ENCODE measurements around the gene TOLLIP.
"Not testable (repeated sequence)": the region's sequence is repeated elsewhere in the genome, so short reads cannot be mapped to it uniquely, and the experiment has no call there.

Gene TOLLIP

DNA sequence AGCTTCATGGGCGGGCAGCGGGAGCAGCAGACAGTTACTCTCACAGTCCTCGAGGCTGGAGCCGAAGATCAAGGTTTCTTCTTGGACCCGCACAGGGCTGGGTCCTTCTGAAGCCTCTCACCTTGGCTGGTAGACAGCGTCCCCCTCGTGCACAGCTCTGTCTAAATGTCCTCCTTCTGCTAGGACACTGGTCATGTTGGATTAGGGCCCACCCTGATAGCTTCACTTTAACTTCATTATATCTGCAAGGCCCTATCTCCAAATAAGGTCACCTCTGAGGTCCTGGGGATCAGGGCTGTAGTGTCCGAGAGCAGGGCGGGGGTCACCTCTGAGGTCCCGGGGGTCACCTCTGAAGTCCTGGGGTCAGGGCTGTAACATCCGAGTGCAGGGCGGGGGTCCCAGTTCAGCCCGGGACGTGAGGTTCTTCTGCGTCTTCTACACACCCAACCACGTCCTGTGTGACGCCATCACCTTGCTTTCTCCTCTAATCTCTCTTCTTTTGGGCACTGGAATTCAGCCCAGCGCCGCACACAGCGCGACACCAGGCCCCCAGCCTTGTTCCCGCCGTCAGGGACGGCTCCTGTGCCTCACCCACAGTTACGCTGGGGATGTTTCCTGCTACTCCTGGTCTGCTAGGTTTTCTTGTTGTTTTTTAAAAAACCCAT, 34.1 kb upstream of the TOLLIP start:
- DNase-seq = no peak

DNA sequence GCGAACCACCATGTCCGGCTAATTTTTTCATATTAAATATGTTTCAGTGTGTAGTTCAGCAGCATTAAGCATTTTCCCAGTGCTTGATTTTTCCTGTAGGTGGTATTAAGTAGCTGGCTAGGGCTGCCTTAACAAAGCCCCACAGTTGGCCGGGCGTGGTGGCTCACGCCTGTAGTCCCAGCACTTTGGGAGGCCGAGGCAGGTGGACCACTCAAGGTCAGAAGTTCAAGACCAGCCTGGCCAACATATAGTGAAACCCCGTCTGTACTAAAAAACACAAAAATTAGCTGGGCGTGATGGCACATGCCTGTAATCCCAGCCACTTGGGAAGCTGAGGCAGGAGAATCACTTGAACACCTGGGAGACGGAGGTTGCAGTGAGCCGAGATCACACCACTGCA, 33.5 kb upstream of the TOLLIP start:
- DNase-seq = no peak

DNA sequence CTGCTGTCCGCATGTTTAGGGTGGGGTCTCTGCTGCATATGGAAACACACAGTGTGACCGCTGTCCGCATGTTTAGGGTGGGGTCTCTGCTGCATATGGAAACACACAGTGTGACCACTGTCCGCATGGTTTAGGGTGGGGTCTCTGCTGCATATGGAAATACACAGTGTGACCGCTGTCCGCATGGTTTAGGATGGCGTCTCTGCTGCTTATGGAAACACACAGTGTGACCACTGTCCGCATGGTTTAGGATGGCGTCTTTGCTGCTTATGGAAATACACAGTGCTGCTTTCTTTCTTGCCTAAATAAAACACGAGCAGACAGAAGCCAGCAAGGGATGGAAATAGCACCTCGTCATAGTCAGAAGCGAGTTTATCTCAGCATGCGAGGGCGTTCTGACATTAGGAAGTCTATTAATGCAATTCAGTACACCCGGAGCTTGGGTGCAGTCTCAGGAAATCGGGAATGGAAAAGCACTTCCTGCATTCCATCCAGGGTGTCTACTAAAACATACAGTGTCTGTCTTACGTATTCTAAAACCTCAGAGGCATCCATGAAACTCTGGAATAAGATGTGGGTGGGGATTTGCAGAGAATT, 32.6 kb upstream of the TOLLIP start:
- DNase-seq = no peak

DNA sequence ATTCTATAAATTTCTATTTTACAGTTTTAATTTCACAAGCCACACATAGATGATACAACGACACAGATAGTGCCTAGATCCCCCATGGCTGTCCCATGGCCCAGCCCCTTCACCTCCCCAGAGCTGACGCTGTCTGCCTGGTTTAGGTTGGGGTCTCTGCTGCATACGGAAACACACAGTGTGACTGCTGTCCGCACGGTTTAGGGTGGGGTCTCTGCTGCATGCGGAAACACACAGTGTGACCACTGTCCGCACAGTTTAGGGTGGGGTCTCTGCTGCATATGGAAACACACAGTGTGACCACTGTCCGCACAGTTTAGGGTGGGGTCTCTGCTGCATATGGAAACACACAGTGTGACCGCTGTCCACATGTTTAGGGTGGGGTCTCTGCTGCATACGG, 31.8 kb upstream of the TOLLIP start:
- not testable (repeated sequence) for DNase-seq

DNA sequence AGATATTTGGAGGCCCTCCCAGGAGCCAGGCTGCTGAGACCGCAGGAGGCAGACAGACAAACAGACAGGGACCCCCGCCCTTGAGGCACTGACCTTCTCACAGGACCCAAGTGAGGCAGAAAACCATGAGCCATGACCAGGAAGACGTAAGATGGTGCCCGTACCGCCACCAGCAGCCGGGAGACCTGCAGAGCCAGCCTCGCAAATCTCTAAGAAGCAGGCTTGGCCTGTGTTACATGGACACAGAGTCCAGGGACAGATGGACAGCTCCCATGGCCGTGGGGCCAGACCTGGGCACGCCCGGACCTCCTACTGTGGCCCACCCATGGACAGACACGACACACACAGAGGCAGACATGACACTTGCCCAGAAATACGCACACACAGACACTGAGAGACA, 30.7 kb upstream of the TOLLIP start:
- no peak for DNase-seq

DNA sequence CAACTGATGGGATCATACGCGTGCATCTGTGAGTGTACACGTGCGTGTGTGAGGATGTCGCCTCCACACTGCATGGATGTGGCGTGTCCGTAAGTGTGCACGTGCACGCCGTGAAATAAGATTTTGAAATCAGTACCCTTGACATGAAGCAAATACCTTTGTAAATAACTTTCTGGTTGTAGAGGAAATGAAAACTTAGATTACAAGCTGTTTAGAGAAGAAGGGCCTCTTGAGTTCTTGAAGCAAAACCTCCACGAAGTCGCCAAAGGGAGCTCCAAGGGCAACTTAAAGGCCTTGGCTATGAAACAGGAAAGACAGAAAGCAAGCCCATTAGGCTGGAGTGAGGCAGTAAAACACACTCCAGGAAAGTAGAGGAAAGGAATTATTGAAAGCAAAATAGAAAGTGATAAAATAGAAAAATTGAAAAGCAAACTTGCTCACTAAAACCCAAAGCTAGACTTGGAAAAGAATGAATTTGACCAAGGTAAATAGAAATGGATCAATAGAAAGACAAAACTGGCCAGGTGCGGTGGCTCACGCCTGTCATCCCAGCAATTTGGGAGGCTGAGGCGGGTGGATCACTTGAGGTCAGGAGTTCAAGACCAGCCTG, 29.7 kb upstream of the TOLLIP start:
- DNase-seq = no peak

DNA sequence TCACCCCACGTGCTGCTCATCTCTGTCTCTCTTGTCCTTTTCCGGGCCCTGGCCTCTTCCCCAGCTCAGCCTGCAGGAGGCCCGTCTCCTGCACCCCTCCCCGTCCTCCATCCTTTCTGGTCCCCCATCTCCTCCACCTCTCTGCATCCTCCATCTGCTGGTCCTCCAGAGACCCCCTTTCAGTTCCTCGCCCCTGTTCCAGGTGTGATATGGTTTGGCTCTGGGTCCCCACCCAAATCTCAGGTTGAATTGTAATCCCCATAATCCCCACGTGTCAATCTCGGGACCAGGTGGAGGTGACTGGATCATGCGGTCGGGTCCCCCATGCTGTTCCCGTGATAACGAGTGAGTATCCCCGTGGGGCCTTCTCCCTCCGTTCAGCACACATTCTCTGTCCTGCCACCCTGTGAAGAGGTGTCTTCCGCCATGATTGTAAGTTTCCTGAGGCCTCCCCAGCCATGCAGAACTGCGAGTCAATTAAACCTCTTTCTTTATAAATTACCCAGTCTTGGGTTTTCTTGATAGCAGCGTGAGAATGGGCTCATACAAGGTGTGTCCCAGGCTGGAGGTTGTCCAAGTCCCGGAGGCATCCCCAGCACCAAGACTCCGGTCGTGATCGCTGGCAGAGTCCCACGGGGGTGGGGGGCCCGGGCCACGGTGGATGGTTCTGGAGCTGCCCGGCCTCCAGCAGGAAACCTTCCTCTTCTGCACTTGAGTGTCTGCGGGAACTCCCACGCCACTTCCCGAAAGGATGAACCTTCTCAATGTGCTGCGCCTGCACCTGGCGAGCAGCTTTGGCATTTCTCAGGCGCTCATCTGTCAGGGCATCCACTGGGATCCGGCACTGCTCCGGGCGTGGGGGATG, 29.0 kb upstream of the TOLLIP start:
- no peak for DNase-seq

DNA sequence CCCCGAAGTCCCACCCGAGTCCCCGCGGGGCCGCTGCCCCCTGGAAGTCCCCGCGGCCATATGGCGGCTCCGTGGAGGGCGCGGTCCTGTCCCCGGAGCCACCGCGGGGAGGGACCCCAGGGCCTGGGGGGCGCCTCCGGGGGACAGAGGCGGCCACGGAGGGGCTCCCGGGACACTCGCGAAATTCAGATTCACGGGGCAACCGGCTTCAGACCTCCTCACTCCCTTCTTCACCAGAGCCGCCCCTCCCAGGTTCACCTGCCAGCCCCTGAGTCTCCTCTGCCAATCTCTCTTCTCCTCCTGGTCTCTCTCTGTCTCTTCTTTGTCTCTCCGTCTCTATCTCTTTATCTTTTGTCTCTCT, 28.2 kb upstream of the TOLLIP start:
- no peak for DNase-seq

DNA sequence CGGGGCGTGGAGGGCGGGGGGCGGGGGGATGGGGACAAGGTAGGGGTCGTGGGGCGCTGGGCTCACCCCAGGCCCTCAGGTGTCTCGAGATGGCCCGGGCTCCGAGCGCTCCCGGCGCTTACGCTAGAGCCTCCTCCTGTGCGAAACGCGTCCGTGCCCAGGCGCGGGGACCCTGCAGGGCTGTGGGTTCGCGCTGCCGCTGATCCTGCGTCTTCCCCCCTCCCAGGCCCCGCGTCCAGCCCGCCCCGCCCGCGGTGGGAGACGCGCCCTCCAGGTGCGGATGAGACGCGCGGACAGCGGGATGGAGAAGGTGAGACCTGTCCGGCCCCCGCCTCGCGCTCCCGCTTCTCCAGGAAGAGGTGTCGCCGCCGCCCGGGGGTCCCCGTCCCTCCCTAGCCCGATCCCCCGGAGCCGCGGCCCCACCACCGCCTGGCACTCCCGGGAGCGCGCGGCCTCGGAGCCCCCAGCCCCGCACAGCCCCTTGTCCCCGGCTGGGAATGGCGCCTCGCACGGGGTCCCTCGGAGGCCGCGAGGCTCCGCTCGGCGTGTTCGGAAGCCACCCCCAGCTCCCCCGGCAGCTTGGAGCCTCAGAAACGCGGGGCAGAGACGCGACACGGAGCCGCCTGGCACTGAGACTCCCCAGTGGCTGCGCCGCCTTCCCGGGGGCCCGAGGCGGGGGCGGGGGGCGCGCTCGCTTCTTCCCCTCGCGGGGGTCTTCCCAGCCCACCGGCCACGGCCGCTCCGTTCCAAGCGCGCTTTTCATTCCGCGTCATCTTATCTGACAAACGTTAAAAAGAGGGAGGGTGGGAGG, 27.6 kb upstream of the TOLLIP start:
- DNase-seq = no peak

DNA sequence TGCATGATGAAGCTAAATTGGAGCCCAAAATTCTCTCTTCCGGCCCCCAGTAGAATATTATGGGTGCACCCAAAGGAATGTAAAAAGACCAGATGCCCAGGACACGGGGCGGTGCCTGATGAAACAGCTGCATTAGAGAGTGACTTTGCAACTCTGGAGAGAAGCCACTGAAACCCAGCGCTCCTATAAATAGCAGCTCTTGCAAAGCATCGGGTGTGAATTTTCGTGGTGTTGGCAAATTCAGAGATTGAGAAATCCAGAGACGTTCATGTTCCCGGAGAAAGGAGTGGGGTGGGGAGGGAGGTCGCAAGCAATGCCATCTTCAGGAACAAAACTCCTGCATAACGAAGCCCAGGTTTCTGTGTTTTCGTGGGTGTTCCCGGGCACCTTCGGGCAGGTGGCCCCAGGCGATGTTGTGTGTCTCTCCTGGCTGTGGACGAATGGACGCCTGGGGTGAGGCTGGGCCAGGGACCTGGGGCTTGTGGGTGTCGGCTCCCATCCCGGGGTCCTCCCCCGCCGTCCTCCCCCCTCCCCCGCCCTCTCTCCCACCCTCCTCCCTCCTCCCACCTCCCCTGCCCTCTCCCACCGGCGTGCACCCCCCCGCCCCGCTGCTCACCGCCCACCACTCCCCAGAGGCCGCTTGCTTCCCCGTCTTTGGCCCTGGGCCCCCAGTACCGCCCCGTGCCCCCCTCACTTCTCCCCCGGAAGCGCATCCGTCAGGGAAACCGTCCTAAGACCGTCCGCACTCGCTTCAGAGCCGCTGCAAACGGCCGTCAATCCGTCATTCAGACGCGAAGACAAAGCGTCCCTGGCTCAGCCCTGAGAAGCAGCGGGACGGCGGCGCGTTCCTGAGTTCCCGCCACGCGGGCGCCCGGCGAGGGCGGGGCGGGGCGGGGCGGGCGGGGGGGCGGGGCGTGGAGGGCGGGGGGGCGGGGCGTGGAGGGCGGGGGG, 26.7 kb upstream of the TOLLIP start:
- DNase-seq = no peak

DNA sequence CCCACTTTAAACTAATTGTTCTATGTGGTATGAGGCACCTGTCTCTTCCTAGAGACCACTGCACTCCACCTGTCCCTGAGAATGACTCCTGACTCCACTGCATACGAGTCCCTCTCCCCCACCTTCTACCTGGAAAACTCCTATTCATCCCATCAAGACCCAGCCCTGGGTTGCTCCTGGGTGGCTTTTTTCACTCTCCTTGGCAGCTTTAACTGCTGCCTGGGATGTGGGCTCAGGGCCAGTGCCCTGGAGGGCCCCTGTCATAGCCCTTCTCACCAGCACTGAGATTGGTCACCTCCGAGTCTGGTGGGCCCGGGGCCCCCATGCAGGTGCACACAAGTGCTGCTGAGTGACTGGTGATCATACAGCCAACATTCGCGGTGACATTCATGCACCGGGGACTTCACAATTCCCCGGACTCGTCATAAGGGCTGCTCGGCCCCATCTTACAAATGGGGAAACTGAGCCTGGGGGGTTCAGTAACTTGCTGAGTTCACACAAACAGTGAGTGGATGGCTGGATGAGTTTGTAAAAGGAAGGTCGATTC, 25.9 kb upstream of the TOLLIP start:
- DNase-seq = no peak

DNA sequence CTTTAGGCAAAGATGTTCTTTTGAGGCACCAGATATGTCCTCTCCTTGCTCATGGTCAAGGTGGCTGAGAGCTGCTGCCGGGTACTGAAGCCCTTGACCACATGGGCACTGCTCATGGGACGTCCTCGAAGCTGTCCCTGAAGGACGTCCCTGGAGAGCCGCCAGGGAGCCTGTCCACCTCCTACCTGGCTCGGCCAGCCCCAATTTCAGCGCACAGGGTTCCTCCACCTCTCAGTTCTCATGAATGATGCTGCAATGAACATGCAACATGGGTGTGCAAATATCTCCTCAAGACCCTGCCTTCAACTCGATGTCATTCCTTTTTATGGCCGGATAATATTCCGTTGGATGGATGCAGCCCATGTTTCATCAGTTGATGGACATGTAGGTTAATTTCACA, 24.4 kb upstream of the TOLLIP start:
- DNase-seq = no peak

DNA sequence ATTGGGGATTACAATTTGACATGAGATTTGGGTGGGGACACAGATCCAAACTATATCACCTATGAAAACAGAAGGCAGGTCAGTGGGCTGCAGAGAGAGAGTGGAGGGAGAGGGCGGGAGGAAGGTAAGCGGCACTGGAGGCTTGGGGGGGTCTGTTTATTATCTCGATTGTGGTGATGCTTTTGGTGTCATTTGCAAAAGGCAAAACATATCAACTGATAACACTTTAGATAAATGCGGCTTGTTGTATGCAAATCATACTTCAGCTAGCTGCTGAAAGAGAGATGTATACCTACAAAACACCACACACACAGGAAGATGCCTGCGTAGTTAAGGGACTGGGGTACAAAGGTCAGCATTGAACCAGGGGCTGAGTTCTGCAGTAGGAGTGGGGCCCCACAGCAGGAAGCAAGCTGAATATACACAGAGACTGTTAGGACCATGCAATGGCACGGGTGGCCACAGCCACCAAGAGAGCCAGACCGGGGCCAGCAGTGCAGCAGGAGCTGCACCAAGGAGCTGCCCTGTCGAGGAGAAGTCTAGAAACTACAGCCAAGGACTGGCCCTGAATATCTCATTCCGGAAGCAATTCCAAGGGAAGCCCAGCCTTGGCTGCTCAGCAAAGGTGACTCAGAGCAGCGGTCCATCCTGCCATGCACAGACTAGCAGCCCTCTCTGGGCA, 23.8 kb upstream of the TOLLIP start:
- no peak for DNase-seq

DNA sequence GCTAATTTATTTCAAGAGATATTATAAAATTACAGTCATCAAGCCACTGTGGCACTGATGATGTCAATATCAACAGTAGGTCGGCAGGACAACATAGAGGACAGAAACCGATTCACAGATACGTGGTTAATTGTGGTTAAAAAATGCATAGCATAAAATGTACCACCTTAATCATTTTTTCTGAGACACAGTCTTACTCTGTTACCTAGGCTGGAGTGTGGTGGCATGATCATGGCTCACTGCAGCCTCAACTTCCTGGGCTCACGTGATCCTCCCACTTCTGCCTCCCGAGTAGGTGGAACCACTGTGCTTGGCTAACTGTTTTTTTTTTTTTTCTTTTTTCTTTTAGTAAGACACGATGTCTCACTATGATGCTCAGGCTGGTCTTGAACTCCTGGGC, 21.0 kb upstream of the TOLLIP start:
- DNase-seq = no peak

DNA sequence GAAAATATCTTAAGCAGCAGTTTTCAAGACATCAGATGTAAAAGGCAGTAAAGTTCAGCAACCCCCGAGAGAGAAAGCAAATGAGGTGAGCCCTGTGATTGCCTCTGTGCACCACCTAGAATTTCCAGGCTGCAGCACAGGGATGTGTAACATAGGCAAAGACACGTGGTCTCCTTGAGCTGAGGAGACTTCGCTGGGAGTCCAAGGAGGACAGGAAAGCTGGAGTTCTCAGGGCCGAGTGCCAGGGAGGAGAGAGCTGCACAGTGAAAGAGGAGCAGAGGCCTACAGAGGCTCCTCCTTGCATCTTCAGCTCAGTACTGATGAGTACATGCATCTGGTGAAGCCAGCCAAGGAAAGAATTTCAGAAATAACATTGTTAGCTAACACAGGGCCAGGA, 17.6 kb upstream of the TOLLIP start:
- no peak for DNase-seq

DNA sequence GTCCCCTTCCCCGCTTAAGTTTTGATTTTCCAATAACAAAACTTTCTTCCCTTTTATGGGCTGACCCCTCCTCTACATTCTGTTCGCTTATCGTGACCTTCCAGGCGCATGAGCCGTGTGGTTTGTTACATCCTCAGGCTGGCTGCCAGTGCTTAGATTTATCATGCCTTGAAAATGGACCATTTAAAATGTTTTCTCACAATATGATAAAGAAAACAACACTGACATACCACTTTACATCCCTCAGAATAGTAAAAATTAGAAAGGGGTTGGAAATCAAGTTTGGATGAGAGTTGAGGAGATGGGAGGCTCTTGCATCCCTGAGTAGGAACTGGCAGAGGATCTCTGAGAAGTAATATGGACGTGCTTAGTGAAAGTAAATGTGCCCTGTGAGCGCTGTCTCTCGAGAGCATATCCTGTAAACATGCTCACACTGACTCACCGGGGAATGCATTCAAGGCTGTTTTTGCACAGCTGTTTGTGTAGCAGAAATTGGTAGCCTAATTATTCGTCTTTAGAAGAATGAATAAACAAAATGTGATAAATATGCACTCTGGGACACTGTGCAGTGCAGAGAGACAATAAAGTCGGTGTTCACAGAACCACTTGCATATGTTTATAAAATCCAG, 17.1 kb upstream of the TOLLIP start:
- no peak for DNase-seq

DNA sequence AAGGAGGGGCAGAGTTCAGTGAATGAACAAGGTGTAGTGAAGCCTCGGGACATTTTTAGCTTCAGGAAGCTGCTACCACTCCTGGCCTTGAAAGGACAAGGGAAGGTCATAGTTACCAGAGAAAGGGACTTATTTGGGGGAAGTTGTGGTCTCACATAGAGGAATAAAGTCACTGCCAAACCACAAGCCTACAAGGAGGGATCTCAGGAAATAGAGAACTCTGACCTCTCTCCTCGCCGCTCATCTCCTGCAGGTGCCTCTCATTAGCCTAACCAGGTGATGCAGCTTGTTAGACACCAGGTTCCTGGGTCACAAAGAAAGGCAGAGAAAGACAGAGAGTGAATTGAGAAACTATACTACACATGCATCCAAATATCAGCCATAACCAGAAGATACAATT, 14.3 kb upstream of the TOLLIP start:
- DNase-seq = no peak

DNA sequence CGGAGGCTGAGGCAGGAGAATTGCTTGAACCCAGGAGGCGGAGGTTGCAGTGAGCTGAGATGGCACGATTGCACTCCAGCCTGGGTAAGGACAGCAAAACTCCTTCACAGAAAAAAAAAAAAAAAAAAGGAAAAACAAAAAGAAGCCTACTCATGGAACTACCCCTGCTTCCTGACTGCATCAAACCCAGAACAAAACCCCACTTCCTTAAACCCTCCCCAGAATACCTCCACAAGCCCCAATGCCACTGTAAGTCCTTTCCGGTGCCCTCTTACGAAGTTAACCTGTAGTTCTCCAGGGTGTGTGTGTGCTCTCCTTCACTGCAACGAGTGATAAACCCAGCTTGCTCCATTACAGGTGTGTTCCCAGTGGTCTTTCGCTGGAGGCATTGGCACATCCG, 8.6 kb upstream of the TOLLIP start:
- DNase-seq = no peak

DNA sequence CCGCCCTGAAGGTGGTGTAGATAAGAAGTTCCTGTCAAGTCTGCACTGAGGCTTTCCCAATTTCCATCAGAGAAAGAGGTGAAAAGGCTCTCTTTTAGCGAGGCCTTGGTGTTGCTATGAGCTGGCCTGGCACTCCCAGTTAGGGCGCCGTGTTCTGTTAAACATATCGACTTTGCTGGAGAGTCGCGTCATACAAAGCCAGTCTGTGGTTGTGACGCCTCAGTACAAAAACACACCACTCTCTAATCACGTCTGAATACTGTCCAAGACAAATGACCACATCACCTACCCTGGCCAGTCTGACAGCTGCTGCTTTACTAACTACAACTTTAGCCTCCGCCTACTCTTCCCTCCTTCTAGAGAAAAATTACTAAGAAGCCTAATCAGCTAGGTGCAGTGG, 8.0 kb upstream of the TOLLIP start:
- DNase-seq = no peak

DNA sequence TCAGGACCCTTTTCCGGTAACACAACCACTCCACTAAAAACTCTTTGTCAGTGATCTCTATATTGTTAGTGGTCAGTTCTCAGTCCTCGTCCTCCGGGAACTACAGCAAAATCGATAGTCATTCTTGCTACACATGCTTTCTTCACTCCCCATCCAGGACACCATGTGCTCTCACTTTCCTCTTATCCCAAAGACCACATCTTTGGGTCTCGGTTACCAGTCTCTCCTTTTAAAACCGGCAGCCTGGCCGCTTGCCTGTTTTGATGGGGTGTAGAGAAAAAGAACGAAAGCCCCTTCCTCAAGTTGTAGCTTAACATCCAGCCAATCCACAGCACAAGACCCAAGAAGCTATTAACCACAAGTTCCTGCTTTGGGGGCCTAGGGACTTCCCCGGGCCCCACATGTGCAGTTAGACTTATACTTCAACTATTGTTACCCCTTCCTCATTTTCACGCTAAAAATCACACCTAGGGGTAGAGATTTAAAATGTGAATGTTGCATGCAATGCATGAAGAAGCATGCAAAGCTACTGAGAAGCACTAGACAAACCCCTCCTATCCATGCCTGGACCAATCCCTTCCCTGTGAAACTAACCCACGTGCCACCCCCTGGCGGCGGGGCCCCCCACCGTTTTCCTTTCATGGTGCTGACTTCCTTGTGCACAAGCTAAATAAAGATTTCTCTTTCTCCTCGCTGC, 1.5 kb upstream of the TOLLIP start:
- no peak for DNase-seq
